HL-60 (cell line): ENCODE data around the gene DCPS.

Experiments used
- DNase-seq, 2 experiments: peaks; one replicate each; pipeline ENCODE4 v3.0.0-alpha.2; 2010 to 2020; ENCODE audit warnings: low read depth in 1 of 2, low spot score in 1 of 2
- H3K27ac ChIP-seq: fragments of 250-450 bp; sonication (Bioruptor Pico); replicated peaks from 2 replicates; pipeline ENCODE4 v1.5.1; 2020; ENCODE audit warnings: mild to moderate bottlenecking, moderate library complexity
- H3K27me3 ChIP-seq: fragments of 250-450 bp; sonication (Bioruptor Pico); 2 replicates; pipeline ENCODE4 v1.5.1; 2021; ENCODE audit warnings: mild to moderate bottlenecking, moderate library complexity; ENCODE audit not compliant: insufficient read depth, poor library complexity, severe bottlenecking
- H3K4me3 ChIP-seq: replicated peaks from 2 replicates; pipeline ENCODE4 v1.5.1; 2011; ENCODE audit warnings: mild to moderate bottlenecking, control low read depth, low read length; ENCODE audit not compliant: insufficient read depth
- GABPA ChIP-seq: IDR thresholded peaks from 2 replicates; pipeline ENCODE4 v1.6.1; 2012; ENCODE audit warnings: low read depth
- POLR2AphosphoS5 ChIP-seq: IDR thresholded peaks from 2 replicates; pipeline ENCODE4 v1.6.1; 2012; ENCODE audit warnings: low read depth
- SPI1 ChIP-seq: IDR thresholded peaks from 2 replicates; pipeline ENCODE4 v1.6.1; 2012; ENCODE audit warnings: low read depth, mild to moderate bottlenecking, borderline replicate concordance
- TF ChIP-seq, protein P1 (sequence below): IDR thresholded peaks from one replicate; pipeline ENCODE4 v1.5.1; 2011; ENCODE audit warnings: low read length, control low read depth, inconsistent platforms; ENCODE audit not compliant: insufficient read depth
- TF ChIP-seq, protein P2 (sequence below): IDR thresholded peaks from 2 replicates; pipeline ENCODE4 v1.6.1; 2012; ENCODE audit warnings: low read depth; ENCODE audit not compliant: insufficient replicate concordance

The DCPS gene

DNA sequence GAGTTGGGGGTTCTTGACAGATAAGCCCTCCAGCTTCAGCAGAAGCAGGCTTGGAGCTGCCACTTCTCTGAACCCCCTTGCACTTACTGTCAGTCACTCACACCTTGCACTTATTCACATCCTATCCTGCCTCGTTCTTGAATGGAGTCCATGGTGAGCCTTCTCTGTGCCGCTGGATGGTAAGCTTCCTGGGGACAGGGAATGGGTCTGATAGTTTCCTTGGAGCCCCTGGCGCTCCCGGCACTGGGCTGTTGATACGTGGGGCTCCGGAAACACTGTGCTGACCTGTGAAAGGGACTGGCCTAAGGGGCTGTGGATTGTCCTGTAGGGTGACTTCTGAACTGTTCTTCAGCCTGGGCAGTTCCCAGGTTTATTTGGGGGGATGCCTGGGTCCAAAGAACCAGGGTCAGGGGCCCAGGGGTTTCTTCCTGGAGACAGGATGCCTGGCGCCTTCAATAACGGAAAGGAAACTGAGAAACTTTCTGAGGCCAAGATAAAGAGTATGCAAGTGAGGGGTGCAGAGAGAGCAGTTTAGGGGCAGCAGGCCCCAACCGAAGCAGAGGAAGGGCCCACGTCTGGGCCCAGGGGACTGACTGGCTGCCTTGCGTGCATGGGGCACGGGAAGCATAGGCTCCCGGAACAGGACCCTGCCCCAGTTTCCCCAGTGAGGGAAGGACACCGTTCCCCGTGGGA lies 50.9 kb downstream of the DCPS start:
- H3K27me3 ChIP-seq = no peaks in the 10 kb centered on the region
- DNase-seq = no peak
- H3K4me3 ChIP-seq = peak overlapping the region; percentile 83
- H3K27ac ChIP-seq = peak overlapping the region; percentile 97
- TF ChIP-seq, protein P1, sequence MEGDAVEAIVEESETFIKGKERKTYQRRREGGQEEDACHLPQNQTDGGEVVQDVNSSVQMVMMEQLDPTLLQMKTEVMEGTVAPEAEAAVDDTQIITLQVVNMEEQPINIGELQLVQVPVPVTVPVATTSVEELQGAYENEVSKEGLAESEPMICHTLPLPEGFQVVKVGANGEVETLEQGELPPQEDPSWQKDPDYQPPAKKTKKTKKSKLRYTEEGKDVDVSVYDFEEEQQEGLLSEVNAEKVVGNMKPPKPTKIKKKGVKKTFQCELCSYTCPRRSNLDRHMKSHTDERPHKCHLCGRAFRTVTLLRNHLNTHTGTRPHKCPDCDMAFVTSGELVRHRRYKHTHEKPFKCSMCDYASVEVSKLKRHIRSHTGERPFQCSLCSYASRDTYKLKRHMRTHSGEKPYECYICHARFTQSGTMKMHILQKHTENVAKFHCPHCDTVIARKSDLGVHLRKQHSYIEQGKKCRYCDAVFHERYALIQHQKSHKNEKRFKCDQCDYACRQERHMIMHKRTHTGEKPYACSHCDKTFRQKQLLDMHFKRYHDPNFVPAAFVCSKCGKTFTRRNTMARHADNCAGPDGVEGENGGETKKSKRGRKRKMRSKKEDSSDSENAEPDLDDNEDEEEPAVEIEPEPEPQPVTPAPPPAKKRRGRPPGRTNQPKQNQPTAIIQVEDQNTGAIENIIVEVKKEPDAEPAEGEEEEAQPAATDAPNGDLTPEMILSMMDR = no peak
- no peak; the same call in 1 of the 2 replicates for TF ChIP-seq POLR2AphosphoS5
- no peak for TF ChIP-seq SPI1
- TF ChIP-seq, protein P2, sequence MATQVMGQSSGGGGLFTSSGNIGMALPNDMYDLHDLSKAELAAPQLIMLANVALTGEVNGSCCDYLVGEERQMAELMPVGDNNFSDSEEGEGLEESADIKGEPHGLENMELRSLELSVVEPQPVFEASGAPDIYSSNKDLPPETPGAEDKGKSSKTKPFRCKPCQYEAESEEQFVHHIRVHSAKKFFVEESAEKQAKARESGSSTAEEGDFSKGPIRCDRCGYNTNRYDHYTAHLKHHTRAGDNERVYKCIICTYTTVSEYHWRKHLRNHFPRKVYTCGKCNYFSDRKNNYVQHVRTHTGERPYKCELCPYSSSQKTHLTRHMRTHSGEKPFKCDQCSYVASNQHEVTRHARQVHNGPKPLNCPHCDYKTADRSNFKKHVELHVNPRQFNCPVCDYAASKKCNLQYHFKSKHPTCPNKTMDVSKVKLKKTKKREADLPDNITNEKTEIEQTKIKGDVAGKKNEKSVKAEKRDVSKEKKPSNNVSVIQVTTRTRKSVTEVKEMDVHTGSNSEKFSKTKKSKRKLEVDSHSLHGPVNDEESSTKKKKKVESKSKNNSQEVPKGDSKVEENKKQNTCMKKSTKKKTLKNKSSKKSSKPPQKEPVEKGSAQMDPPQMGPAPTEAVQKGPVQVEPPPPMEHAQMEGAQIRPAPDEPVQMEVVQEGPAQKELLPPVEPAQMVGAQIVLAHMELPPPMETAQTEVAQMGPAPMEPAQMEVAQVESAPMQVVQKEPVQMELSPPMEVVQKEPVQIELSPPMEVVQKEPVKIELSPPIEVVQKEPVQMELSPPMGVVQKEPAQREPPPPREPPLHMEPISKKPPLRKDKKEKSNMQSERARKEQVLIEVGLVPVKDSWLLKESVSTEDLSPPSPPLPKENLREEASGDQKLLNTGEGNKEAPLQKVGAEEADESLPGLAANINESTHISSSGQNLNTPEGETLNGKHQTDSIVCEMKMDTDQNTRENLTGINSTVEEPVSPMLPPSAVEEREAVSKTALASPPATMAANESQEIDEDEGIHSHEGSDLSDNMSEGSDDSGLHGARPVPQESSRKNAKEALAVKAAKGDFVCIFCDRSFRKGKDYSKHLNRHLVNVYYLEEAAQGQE = peak; percentile 6
- TF ChIP-seq GABPA = no peak

DNA sequence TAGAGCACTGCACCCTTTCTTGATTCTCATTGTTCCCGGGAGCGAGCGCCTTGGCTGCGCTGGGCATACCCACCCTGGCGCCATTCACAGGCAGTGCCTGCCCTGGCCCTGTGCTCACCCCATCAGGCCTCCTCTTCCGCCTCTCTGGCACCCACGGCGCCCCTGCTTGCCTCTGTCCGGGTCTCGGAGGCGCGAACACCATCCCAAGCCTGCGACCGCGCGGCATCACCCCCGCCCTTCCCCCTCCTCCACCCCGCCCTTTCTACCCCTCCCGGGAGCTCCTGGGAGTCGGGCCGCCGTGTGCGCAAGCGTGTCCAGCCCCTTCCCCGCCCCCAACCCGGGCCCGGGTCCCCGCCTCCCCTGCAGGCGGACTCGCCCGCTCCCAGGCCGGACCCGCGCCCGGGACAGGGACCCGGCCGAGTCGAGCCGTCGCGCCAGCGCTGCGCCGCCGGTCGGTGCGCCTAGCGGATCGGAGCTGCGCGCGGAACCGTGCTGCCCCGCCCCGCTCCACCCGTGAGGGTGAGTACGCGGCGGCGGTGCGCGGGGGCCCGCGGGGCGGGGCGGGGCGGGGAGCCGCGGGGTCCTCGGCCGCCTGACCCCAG lies 51.6 kb downstream of the DCPS start, which contains the start of gene ST3GAL4:
TSS of gene ST3GAL4 (plus strand) at position 363 of the 602 bp plus-strand sequence. CDS start 50,470 bp downstream, outside the sequence.
- Histone ChIP-seq H3K27ac (peak within 1 kb of the TSS; percentile 97), H3K27me3 (no peaks in the 10 kb centered on the region), H3K4me3 (peak within 1 kb of the TSS; percentile 83)
- TF ChIP-seq, protein P1 = no peak
- TF ChIP-seq, protein P2 = peak; percentile 27
- TF ChIP-seq POLR2AphosphoS5 = peak; percentile 83
- DNase-seq = peak; percentile 86 to 87

DNA sequence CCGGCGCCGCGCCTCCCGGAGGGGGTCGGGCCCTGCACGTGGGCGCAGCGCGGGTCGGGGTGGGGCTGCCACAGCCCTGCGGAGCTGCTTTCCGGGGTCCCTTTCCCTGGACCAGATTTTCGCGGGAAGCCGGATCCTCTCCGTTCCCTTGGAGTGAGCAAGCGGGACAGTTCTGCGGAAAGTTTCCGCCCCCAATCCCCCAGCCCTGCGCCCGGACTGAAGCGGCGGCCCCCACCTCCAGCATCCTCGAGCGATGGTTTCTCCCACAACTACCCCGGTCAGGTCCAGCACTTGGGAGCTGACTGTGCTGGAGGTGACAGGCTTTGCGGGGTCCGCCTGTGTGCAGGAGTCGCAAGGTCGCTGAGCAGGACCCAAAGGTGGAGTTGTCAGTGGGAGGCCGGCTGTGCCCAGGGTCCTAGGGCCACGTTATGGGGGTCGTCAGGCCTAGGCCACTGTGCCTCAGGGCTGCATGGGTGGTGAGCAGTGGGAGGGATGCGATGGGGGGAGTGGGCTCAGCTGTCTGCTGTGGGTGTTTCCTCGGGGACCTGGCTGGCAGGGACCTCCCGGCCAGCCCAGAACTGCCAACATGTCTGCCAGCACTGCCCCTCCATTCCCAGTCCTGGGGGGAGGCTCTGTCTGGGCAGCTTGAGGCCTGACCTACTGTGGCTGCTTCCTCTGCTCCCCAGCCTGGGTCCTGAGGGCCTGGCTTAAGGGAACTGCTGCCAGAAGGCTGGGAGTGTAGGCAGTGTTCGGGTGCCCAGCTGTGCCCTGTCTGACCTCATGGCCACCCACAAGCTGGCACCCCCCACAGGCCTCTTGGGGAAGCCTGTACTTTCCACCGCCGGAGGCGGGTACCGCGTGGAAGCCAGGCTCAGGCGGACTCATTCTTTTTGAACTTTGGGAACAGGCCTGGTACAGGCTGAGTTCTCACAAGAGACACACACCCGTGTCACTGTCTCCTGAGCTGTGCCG lies 52.4 kb downstream of the DCPS start:
- no peaks in the 10 kb centered on the region for H3K27me3 ChIP-seq
- peak overlapping the region; percentile 83 for H3K4me3 ChIP-seq
- TF ChIP-seq, protein P2 = peak; percentile 24
- TF ChIP-seq SPI1 (no peak), GABPA (no peak), POLR2AphosphoS5 (no peak; the same call in 1 of the 2 replicates)
- TF ChIP-seq, protein P1 = no peak
- peak overlapping the region; percentile 83 for H3K27ac ChIP-seq
- DNase-seq = peak; percentile 61 to 72
